Mesothelial cell of epicardium (in vitro differentiated cells): ENCODE data around the gene UTP25. TPM values are rescaled to one million over a fixed set of nuclear protein-coding genes. Genes with fewer than 3 reads are reported as not detected.

Experiments used
- DNase-seq, 2 experiments: peaks; one replicate each; pipeline ENCODE4 v3.0.0; 2021; ENCODE audit warnings: low spot score in 2 of 2; ENCODE audit not compliant: unreplicated experiment in 2 of 2
- H3K27ac Mint-ChIP-seq: 2 replicates; pipeline ENCODE4 v1.8.0; 2021; ENCODE audit warnings: mixed read lengths
- H3K27me3 Mint-ChIP-seq: 2 replicates; pipeline ENCODE4 v1.8.0; 2021; ENCODE audit warnings: low read depth, mixed read lengths
- H3K36me3 Mint-ChIP-seq: 2 replicates; pipeline ENCODE4 v1.8.0; 2021; ENCODE audit warnings: mixed read lengths
- H3K4me1 Mint-ChIP-seq: 2 replicates; pipeline ENCODE4 v1.8.0; 2021; ENCODE audit warnings: mixed read lengths
- H3K4me3 Mint-ChIP-seq: 2 replicates; pipeline ENCODE4 v1.8.0; 2021; ENCODE audit warnings: mild to moderate bottlenecking, moderate library complexity, mixed read lengths
- H3K9me3 Mint-ChIP-seq: 2 replicates; pipeline ENCODE4 v1.8.0; 2021; ENCODE audit warnings: mixed read lengths
- CTCF ChIP-seq: fragments of 200-600 bp; sonication (generic); IDR thresholded peaks from one replicate; pipeline ENCODE4 v1.5.0; 2021; ENCODE audit warnings: antibody characterized with exemption; ENCODE audit not compliant: unreplicated experiment
- total RNA-seq: library from RNA; stranded (reverse); gene quantifications from 3 replicates; pipeline ENCODE4 v1.2.1, GENCODE V29; 2021

UTP25 gene
- total RNA-seq, 1 donor from 2014 or later: 9.7 TPM

GRCh38 chr1:209802117-209802779 is 25.5 kb upstream of the UTP25 start:
- Mint-ChIP-seq H3K36me3 (peaks cover 18% of the 10 kb centered on the region), H3K4me3 (no peak overlapping the region), H3K4me1 (peaks cover 40% of the 10 kb centered on the region), H3K9me3 (no peaks in the 10 kb centered on the region), H3K27ac (peak overlapping the region; percentile 76), H3K27me3 (peaks cover 10% of the 10 kb centered on the region)
- no peak for DNase-seq
- no peak for TF ChIP-seq CTCF

GRCh38 chr1:209802780-209803152 is 25.0 kb upstream of the UTP25 start:
- no peak overlapping the region for H3K27ac Mint-ChIP-seq
- peaks cover 14% of the 10 kb centered on the region for H3K36me3 Mint-ChIP-seq
- H3K9me3 Mint-ChIP-seq: no peaks in the 10 kb centered on the region
- TF ChIP-seq CTCF: no peak
- peaks cover 43% of the 10 kb centered on the region for H3K4me1 Mint-ChIP-seq
- H3K27me3 Mint-ChIP-seq: peaks cover 10% of the 10 kb centered on the region
- no peak for DNase-seq
- H3K4me3 Mint-ChIP-seq: no peak overlapping the region

GRCh38 chr1:209803568-209803967 is 24.2 kb upstream of the UTP25 start:
- peaks cover 46% of the 10 kb centered on the region for H3K4me1 Mint-ChIP-seq
- no peak overlapping the region for H3K27ac Mint-ChIP-seq
- TF ChIP-seq CTCF: no peak
- H3K27me3 Mint-ChIP-seq: peaks cover 10% of the 10 kb centered on the region
- H3K36me3 Mint-ChIP-seq: peaks cover 8% of the 10 kb centered on the region
- DNase-seq: no peak
- no peak overlapping the region for H3K4me3 Mint-ChIP-seq
- H3K9me3 Mint-ChIP-seq: no peaks in the 10 kb centered on the region

- Mint-ChIP-seq H3K27ac (peak overlapping the region; percentile 98), H3K9me3 (no peaks in the 10 kb centered on the region), H3K36me3 (no peaks in the 10 kb centered on the region), H3K4me3 (peak overlapping the region; percentile 92), H3K4me1 (peaks cover 46% of the 10 kb centered on the region), H3K27me3 (peaks cover 10% of the 10 kb centered on the region)
- TF ChIP-seq CTCF: no peak
- DNase-seq: no peak
These were observed 22.4 kb upstream of the UTP25 start for GRCh38 chr1:209805341-209805781.

- Mint-ChIP-seq H3K27ac (peak within 1 kb of the TSS; percentile 98), H3K36me3 (no peaks in the 10 kb centered on the region), H3K4me1 (peaks cover 49% of the 10 kb centered on the region), H3K4me3 (peak within 1 kb of the TSS; percentile 92), H3K27me3 (peaks cover 10% of the 10 kb centered on the region), H3K9me3 (no peaks in the 10 kb centered on the region)
- no peak for TF ChIP-seq CTCF
- peak; percentile 91 to 94 for DNase-seq
These were observed 21.7 kb upstream of the UTP25 start, which contains the start of gene IRF6 for GRCh38 chr1:209805875-209806760. IRF6 (minus strand) TSS chr1:209806142; CDS start chr1:209801413, 4,729 bp downstream.
